ENCODE data around the gene ORAI2. TPM values are rescaled to one million over a fixed set of nuclear protein-coding genes. Genes with fewer than 3 reads are reported as not detected.

ORAI2 gene
- total RNA-seq, 1 experiment from 2014 or later = 11.4 TPM

- Mint-ChIP-seq H3K4me3 (ENCODE audit: low read depth, unreplicated experiment) (no peak overlapping the region), H3K36me3 (ENCODE audit: insufficient read depth, unreplicated experiment) (no peaks in the 10 kb centered on the region), H3K27me3 (ENCODE audit: unreplicated experiment) (no peaks in the 10 kb centered on the region), H3K9me3 (ENCODE audit: low read depth, unreplicated experiment) (no peaks in the 10 kb centered on the region), H3K27ac (ENCODE audit: unreplicated experiment) (no peak overlapping the region), H3K4me1 (ENCODE audit: low read depth, unreplicated experiment) (no peaks in the 10 kb centered on the region)
- intact Hi-C loops (cut with micrococcal nuclease; ENCODE audit: unreplicated experiment) = no loop called here
- DNase-seq = no peak
- no peak for TF ChIP-seq CTCF (IDR thresholded peaks at IDR 0.05; ENCODE audit: unreplicated experiment)
- CTCF ChIA-PET = interaction anchor here (0.7 kb wide), 2 partner anchors 535 to 1478 kb away, joined by 3 read pairs; no protein-coding TSS in a partner anchor
- BruUV-seq (replicated peaks) = no TSS peak
Measured at GRCh38 chr7:102456327-102456726, 23.0 kb downstream of the ORAI2 start.

- Mint-ChIP-seq H3K9me3 (ENCODE audit: low read depth, unreplicated experiment) (no peaks in the 10 kb centered on the region), H3K4me1 (ENCODE audit: low read depth, unreplicated experiment) (no peaks in the 10 kb centered on the region), H3K27me3 (ENCODE audit: unreplicated experiment) (no peaks in the 10 kb centered on the region), H3K36me3 (ENCODE audit: insufficient read depth, unreplicated experiment) (peaks cover 4% of the 10 kb centered on the region), H3K4me3 (ENCODE audit: low read depth, unreplicated experiment) (no peak overlapping the region), H3K27ac (ENCODE audit: unreplicated experiment) (no peak overlapping the region)
- DNase-seq = no peak
- intact Hi-C loops (cut with micrococcal nuclease; ENCODE audit: unreplicated experiment) = no loop called here
- TF ChIP-seq CTCF (IDR thresholded peaks at IDR 0.05; ENCODE audit: unreplicated experiment) = no peak
- CTCF ChIA-PET = no interaction called here
- no TSS peak for BruUV-seq (replicated peaks)
Measured at GRCh38 chr7:102457352-102457924, 24.1 kb downstream of the ORAI2 start.

- BruUV-seq (replicated peaks) = no TSS peak
- no peak for DNase-seq
- Mint-ChIP-seq H3K9me3 (ENCODE audit: low read depth, unreplicated experiment) (no peaks in the 10 kb centered on the region), H3K36me3 (ENCODE audit: insufficient read depth, unreplicated experiment) (peaks cover 16% of the 10 kb centered on the region), H3K27ac (ENCODE audit: unreplicated experiment) (no peak overlapping the region), H3K4me3 (ENCODE audit: low read depth, unreplicated experiment) (no peak overlapping the region), H3K27me3 (ENCODE audit: unreplicated experiment) (no peaks in the 10 kb centered on the region), H3K4me1 (ENCODE audit: low read depth, unreplicated experiment) (peaks cover 8% of the 10 kb centered on the region)
- TF ChIP-seq CTCF (IDR thresholded peaks at IDR 0.05; ENCODE audit: unreplicated experiment) = no peak
- intact Hi-C loops (cut with micrococcal nuclease; ENCODE audit: unreplicated experiment) = no loop called here
- CTCF ChIA-PET = no interaction called here
Measured at GRCh38 chr7:102459221-102459844, 26.0 kb downstream of the ORAI2 start.

GRCh38 chr7:102460467-102460866, 27.1 kb downstream of the ORAI2 start:
- H3K9me3 Mint-ChIP-seq (ENCODE audit: low read depth, unreplicated experiment) = no peaks in the 10 kb centered on the region
- H3K4me3 Mint-ChIP-seq (ENCODE audit: low read depth, unreplicated experiment) = no peak overlapping the region
- CTCF ChIA-PET = no interaction called here
- H3K27me3 Mint-ChIP-seq (ENCODE audit: unreplicated experiment) = no peaks in the 10 kb centered on the region
- no TSS peak for BruUV-seq (replicated peaks)
- TF ChIP-seq CTCF (IDR thresholded peaks at IDR 0.05; ENCODE audit: unreplicated experiment) = no peak
- H3K4me1 Mint-ChIP-seq (ENCODE audit: low read depth, unreplicated experiment) = peaks cover 9% of the 10 kb centered on the region
- no peak for DNase-seq
- intact Hi-C loops (cut with micrococcal nuclease; ENCODE audit: unreplicated experiment) = no loop called here
- H3K27ac Mint-ChIP-seq (ENCODE audit: unreplicated experiment) = no peak overlapping the region
- peaks cover 27% of the 10 kb centered on the region for H3K36me3 Mint-ChIP-seq (ENCODE audit: insufficient read depth, unreplicated experiment)
